PC-9 (cell line): ENCODE results near the gene MAP2K6. TPM values are rescaled to one million over a fixed set of nuclear protein-coding genes. Genes with fewer than 3 reads are reported as not detected.

Experiments used
- BruUV-seq: library from RNA; stranded (reverse); fragments of 400-500 nt; replicated peaks from 2 replicates; lab custom pipeline; 2021; lab: Mats Ljungman, UMichigan
- CTCF ChIA-PET: fragments of 300-600 bp; sonication (Branson Sonifier 250); formaldehyde crosslinking; loops from one replicate; lab custom pipeline; 2022; ENCODE audit warnings: antibody characterized with exemption; lab: Charles Lee
- POLR2A ChIA-PET: fragments of 300-600 bp; sonication (Branson Sonifier 250); formaldehyde crosslinking; loops from one replicate; lab custom pipeline; 2022; ENCODE audit warnings: antibody characterized with exemption; ENCODE audit not compliant: unreplicated experiment; lab: Charles Lee
- DNase-seq, 2 experiments: peaks; one replicate each; pipeline versions ENCODE4 v3.0.0 to v3.0.0-alpha.2; 2015 to 2022; ENCODE audit warnings: mixed read lengths in 1 of 2
- H2AFZ ChIP-seq: fragments of 200-600 bp; sonication (generic); 2 replicates; pipeline ENCODE4 v1.8.1; 2017; ENCODE audit warnings: antibody characterized with exemption
- H3F3A ChIP-seq: fragments of 200-600 bp; sonication (generic); 2 replicates; pipeline ENCODE4 v1.8.1; 2017; ENCODE audit warnings: antibody characterized with exemption, mild to moderate bottlenecking, low read depth; ENCODE audit not compliant: insufficient read depth
- H3K27ac ChIP-seq: fragments of 200-600 bp; sonication (generic); 2 replicates; pipeline ENCODE4 v1.6.1; 2016; ENCODE audit warnings: mixed run types
- H3K27me3 ChIP-seq: fragments of 200-600 bp; sonication (generic); 2 replicates; pipeline ENCODE4 v1.6.1; 2016; ENCODE audit warnings: low read depth, mixed run types; ENCODE audit not compliant: insufficient read depth
- H3K36me3 ChIP-seq: fragments of 200-600 bp; sonication (generic); 2 replicates; pipeline ENCODE4 v1.6.1; 2016; ENCODE audit warnings: low read depth, mixed run types
- H3K4me1 ChIP-seq: fragments of 200-600 bp; sonication (generic); replicated peaks from 2 replicates; pipeline ENCODE4 v1.6.1; 2016; ENCODE audit warnings: mixed run types; ENCODE audit not compliant: insufficient read depth
- H3K4me2 ChIP-seq: fragments of 200-600 bp; sonication (generic); 2 replicates; pipeline ENCODE4 v1.6.1; 2017; ENCODE audit warnings: mixed run types
- H3K4me3 ChIP-seq: fragments of 200-600 bp; sonication (generic); 2 replicates; pipeline ENCODE4 v1.6.1; 2016; ENCODE audit warnings: mixed run types
- H3K79me2 ChIP-seq: fragments of 200-600 bp; sonication (generic); 2 replicates; pipeline ENCODE4 v1.6.1; 2017; ENCODE audit warnings: low read depth, mixed run types
- H3K9me2 ChIP-seq: fragments of 200-600 bp; sonication (generic); 2 replicates; pipeline ENCODE4 v1.8.1; 2017; ENCODE audit warnings: mild to moderate bottlenecking; ENCODE audit not compliant: insufficient read depth
- H3K9me3 ChIP-seq: fragments of 200-600 bp; sonication (generic); 2 replicates; pipeline ENCODE4 v1.8.1; 2016; ENCODE audit warnings: low read depth; ENCODE audit not compliant: insufficient read depth
- H4K20me1 ChIP-seq: fragments of 200-600 bp; sonication (generic); 2 replicates; pipeline ENCODE4 v1.8.1; 2017; ENCODE audit not compliant: insufficient read depth
- CTCF ChIP-seq: fragments of 200-600 bp; sonication (generic); conservative IDR thresholded peaks from 2 replicates; pipeline ENCODE4 v1.6.1; 2017; ENCODE audit warnings: mixed run types, antibody characterized with exemption, mild to moderate bottlenecking, moderate library complexity
- EZH2 ChIP-seq: fragments of 200-600 bp; sonication (generic); IDR thresholded peaks from 2 replicates; pipeline ENCODE4 v1.8.0; 2017; ENCODE audit warnings: antibody characterized with exemption, low read depth
- intact Hi-C: fragments of 100-400 bp; cut with micrococcal nuclease; formaldehyde crosslinking; loops from one replicate; pipeline ENCODE4 v1.10.0; 2022; ENCODE audit not compliant: unreplicated experiment
- total RNA-seq: library from RNA; stranded (reverse); gene quantifications from 2 replicates; pipeline ENCODE4 v1.2.3, GENCODE V29; 2021

Gene MAP2K6
- total RNA-seq, 1 experiment from 2014 or later: 1.6 TPM

GRCh38 chr17:69547947-69548346, 133.4 kb downstream of the MAP2K6 start:
- no peaks in the 10 kb centered on the region for H3F3A ChIP-seq
- H3K9me3 ChIP-seq: no peaks in the 10 kb centered on the region
- H3K79me2 ChIP-seq: no peaks in the 10 kb centered on the region
- BruUV-seq: no TSS peak
- ChIA-PET CTCF (no interaction called here), POLR2A (no interaction called here)
- H3K4me3 ChIP-seq: no peak overlapping the region
- H3K27me3 ChIP-seq: no peaks in the 10 kb centered on the region
- H2AFZ ChIP-seq: no peak overlapping the region
- intact Hi-C loops: no loop called here
- TF ChIP-seq CTCF (no peak), EZH2 (no peak)
- DNase-seq: no peak
- no peaks in the 10 kb centered on the region for H3K36me3 ChIP-seq
- H3K4me1 ChIP-seq: peaks cover 7% of the 10 kb centered on the region
- H3K4me2 ChIP-seq: no peak overlapping the region
- H3K27ac ChIP-seq: no peak overlapping the region
- H4K20me1 ChIP-seq: no peaks in the 10 kb centered on the region
- H3K9me2 ChIP-seq: no peaks in the 10 kb centered on the region

GRCh38 chr17:69551212-69552010, 136.9 kb downstream of the MAP2K6 start:
- intact Hi-C loops: no loop called here
- Histone ChIP-seq H3K4me3 (no peak overlapping the region), H3K27me3 (no peaks in the 10 kb centered on the region), H3K36me3 (no peaks in the 10 kb centered on the region), H2AFZ (no peak overlapping the region), H3F3A (no peaks in the 10 kb centered on the region), H3K4me2 (no peak overlapping the region), H3K27ac (no peak overlapping the region), H3K79me2 (no peaks in the 10 kb centered on the region), H3K9me3 (0 out of 2 replicates have a peak, but pooled peaks cover 5% of the 10 kb centered on the region), H3K4me1 (peaks cover 7% of the 10 kb centered on the region), H3K9me2 (no peaks in the 10 kb centered on the region), H4K20me1 (no peaks in the 10 kb centered on the region)
- no peak for DNase-seq
- CTCF ChIA-PET: no interaction called here
- POLR2A ChIA-PET: no interaction called here
- TF ChIP-seq EZH2 (no peak), CTCF (no peak)
- no TSS peak for BruUV-seq

GRCh38 chr17:69552986-69553667, 138.6 kb downstream of the MAP2K6 start:
- Histone ChIP-seq H3F3A (no peaks in the 10 kb centered on the region), H3K79me2 (no peaks in the 10 kb centered on the region), H3K27ac (no peak overlapping the region), H4K20me1 (no peaks in the 10 kb centered on the region), H3K4me2 (no peak overlapping the region), H3K9me3 (0 out of 2 replicates have a peak, but pooled peaks cover 5% of the 10 kb centered on the region), H3K4me3 (no peak overlapping the region), H3K36me3 (no peaks in the 10 kb centered on the region), H2AFZ (no peak overlapping the region), H3K4me1 (peaks cover 7% of the 10 kb centered on the region), H3K9me2 (no peaks in the 10 kb centered on the region), H3K27me3 (no peaks in the 10 kb centered on the region)
- ChIA-PET POLR2A (no interaction called here), CTCF (no interaction called here)
- TF ChIP-seq CTCF (no peak), EZH2 (no peak)
- intact Hi-C loops: no loop called here
- no TSS peak for BruUV-seq
- DNase-seq: no peak
